Natural killer cell (primary cell): Measurements from ENCODE around the gene RFX2. TPM values are rescaled to one million over a fixed set of nuclear protein-coding genes. Genes with fewer than 3 reads are reported as not detected.

Experiments
- ATAC-seq, 3 donors: fragments of 150-1000 bp in 2 of 3; fragments of 200-7000 bp in 1 of 3; cut with Tn5 transposase; 1 replicate in 1 of 3; 2 replicates in 2 of 3; pipeline ENCODE4 v1.10.0; 2021; ENCODE audit warnings: mild to moderate bottlenecking in 2 of 3, moderate library complexity in 2 of 3
- DNase-seq, 2 donors: peaks; one replicate each; pipeline versions ENCODE4 v3.0.0 to v3.0.0-alpha.2; 2013 to 2021; ENCODE audit warnings: mixed read lengths in 1 of 2
- H3K27ac ChIP-seq: one replicate; pipeline ENCODE4 v1.5.1; 2013; ENCODE audit warnings: mild to moderate bottlenecking, low read length
- H3K27me3 ChIP-seq: one replicate; pipeline ENCODE4 v1.6.1; 2013; ENCODE audit warnings: low read length; ENCODE audit not compliant: control insufficient read depth, insufficient read depth
- H3K36me3 ChIP-seq: one replicate; pipeline ENCODE4 v1.6.1; 2013; ENCODE audit warnings: low read length; ENCODE audit not compliant: control insufficient read depth, insufficient read depth
- H3K4me1 ChIP-seq: one replicate; pipeline ENCODE4 v1.6.1; 2013; ENCODE audit warnings: low read length; ENCODE audit not compliant: control insufficient read depth, insufficient read depth
- H3K4me3 ChIP-seq: one replicate; pipeline ENCODE4 v1.5.1; 2013; ENCODE audit warnings: low read length
- H3K9me3 ChIP-seq: one replicate; pipeline ENCODE4 v1.6.1; 2013; ENCODE audit warnings: low read length; ENCODE audit not compliant: control insufficient read depth, insufficient read depth
- H3K27ac Mint-ChIP-seq, 2 donors: one replicate each; pipeline ENCODE4 v1.8.0; 2022; ENCODE audit warnings: mild to moderate bottlenecking in 2 of 2, mixed read lengths in 2 of 2, moderate library complexity in 1 of 2
- H3K27me3 Mint-ChIP-seq, 2 donors: one replicate each; pipeline ENCODE4 v1.8.0; 2022; ENCODE audit warnings: low read depth in 2 of 2, mixed read lengths in 2 of 2
- H3K36me3 Mint-ChIP-seq: one replicate; pipeline ENCODE4 v1.8.0; 2022; ENCODE audit warnings: mixed read lengths
- H3K4me1 Mint-ChIP-seq, 2 donors: one replicate each; pipeline ENCODE4 v1.8.0; 2022; ENCODE audit warnings: mixed read lengths in 2 of 2
- H3K4me3 Mint-ChIP-seq: one replicate; pipeline ENCODE4 v1.8.0; 2022; ENCODE audit warnings: mild to moderate bottlenecking, moderate library complexity, mixed read lengths
- H3K9me3 Mint-ChIP-seq, 2 donors: one replicate each; pipeline ENCODE4 v1.8.0; 2022; ENCODE audit warnings: mixed read lengths in 2 of 2
- CTCF ChIP-seq: fragments of 200-600 bp; IDR thresholded peaks from one replicate; pipeline ENCODE4 v1.8.0; 2022; ENCODE audit warnings: antibody characterized with exemption
- whole genome bisulfite sequencing: methylation state at CpG from one replicate; pipeline ENCODE4 v1.1.7; 2013; ENCODE audit warnings: missing lambda C conversion rate; ENCODE audit not compliant: insufficient coverage; 5-methylcytosine and 5-hydroxymethylcytosine counted together
- intact Hi-C: fragments of 100-400 bp; cut with micrococcal nuclease; formaldehyde crosslinking; loops from one replicate; pipeline ENCODE4 v1.14.2; 2022
- total RNA-seq, 4 donors: library from RNA; stranded (reverse); fragments of 120-200 nt in 1 of 4; gene quantifications; one replicate each; pipeline versions ENCODE4 v1.2.3 to v1.2.4, GENCODE V29; 2013 to 2022

The RFX2 gene
- total RNA-seq, 3 donors from 2014 or later (not counting 1 experiment from before 2014, with no cell fraction given): 2.4 to 4.6 (median 4.1) TPM

GRCh38 chr19:6023936-6024335 lies 86.4 kb downstream of the RFX2 start:
- no peak for DNase-seq
- Mint-ChIP-seq H3K4me1 (no peaks in the 10 kb centered on the region), H3K27me3 (peaks cover 0 to 3% of the 10 kb centered on the region in 2 donors), H3K4me3 (no peak overlapping the region), H3K36me3 (no peaks in the 10 kb centered on the region), H3K27ac (no peak overlapping the region), H3K9me3 (no peaks in the 10 kb centered on the region)
- TF ChIP-seq CTCF: no peak
- intact Hi-C loops: loop anchor here (5.0 kb wide), 1 partner anchor 222 kb away; no protein-coding TSS in a partner anchor
- Histone ChIP-seq H3K4me3 (no peak overlapping the region), H3K27me3 (no peaks in the 10 kb centered on the region), H3K9me3 (no peaks in the 10 kb centered on the region), H3K36me3 (no peaks in the 10 kb centered on the region), H3K27ac (no peak overlapping the region), H3K4me1 (no peaks in the 10 kb centered on the region)
- no peak for ATAC-seq
- 88% methylated on average over 12 of the region's 12 CpGs for WGBS

GRCh38 chr19:6023085-6023682 lies 87.1 kb downstream of the RFX2 start:
- Mint-ChIP-seq H3K27ac (no peak overlapping the region), H3K4me3 (no peak overlapping the region)
- intact Hi-C loops: loop anchor here (5.0 kb wide), 1 partner anchor 221 kb away; no protein-coding TSS in a partner anchor

GRCh38 chr19:6022570-6023064 lies 87.7 kb downstream of the RFX2 start:
- intact Hi-C loops: loop anchor here (1.0 to 5.0 kb wide), 2 partner anchors 35 to 220 kb away; no protein-coding TSS in a partner anchor
- Mint-ChIP-seq H3K27me3 (peaks cover 0 to 3% of the 10 kb centered on the region in 2 donors), H3K36me3 (no peaks in the 10 kb centered on the region), H3K4me3 (no peak overlapping the region), H3K4me1 (no peaks in the 10 kb centered on the region), H3K9me3 (no peaks in the 10 kb centered on the region), H3K27ac (no peak overlapping the region)
- TF ChIP-seq CTCF: peak; percentile 7
- WGBS: 79% methylated on average over 16 of the region's 16 CpGs
- Histone ChIP-seq H3K9me3 (no peaks in the 10 kb centered on the region), H3K27ac (no peak overlapping the region), H3K4me1 (no peaks in the 10 kb centered on the region), H3K4me3 (no peak overlapping the region), H3K27me3 (no peaks in the 10 kb centered on the region), H3K36me3 (no peaks in the 10 kb centered on the region)
- DNase-seq: no peak
- peak in 1 of 3 donors; percentile 10 for ATAC-seq

More at GRCh38 chr19:6023085-6023682, 87.1 kb downstream of the RFX2 start:
- Mint-ChIP-seq H3K27me3 (peaks cover 0 to 3% of the 10 kb centered on the region in 2 donors), H3K36me3 (no peaks in the 10 kb centered on the region), H3K9me3 (no peaks in the 10 kb centered on the region), H3K4me1 (no peaks in the 10 kb centered on the region)
- Histone ChIP-seq H3K4me1 (no peaks in the 10 kb centered on the region), H3K27ac (no peak overlapping the region), H3K27me3 (no peaks in the 10 kb centered on the region), H3K36me3 (no peaks in the 10 kb centered on the region), H3K4me3 (no peak overlapping the region), H3K9me3 (no peaks in the 10 kb centered on the region)
- DNase-seq (no peak), ATAC-seq (no peak)
- no peak for TF ChIP-seq CTCF
- 77% methylated on average over 21 of the region's 21 CpGs for WGBS
